NT2/D1 (cell line): ENCODE data around the gene TOPBP1.
"Not testable (repeated sequence)": the region's sequence is repeated elsewhere in the genome, so short reads cannot be mapped to it uniquely, and the experiment has no call there.

Source experiments
- SUZ12 ChIP-seq: IDR thresholded peaks from 2 replicates; pipeline ENCODE4 v1.6.1; 2011; ENCODE audit not compliant: insufficient read length, insufficient read depth; ENCODE audit errors: extremely low read depth
- YY1 ChIP-seq: IDR thresholded peaks from 2 replicates; pipeline ENCODE4 v1.6.1; 2011; ENCODE audit not compliant: insufficient read length, insufficient read depth
- ZNF274 ChIP-seq: IDR thresholded peaks from 2 replicates; pipeline ENCODE4 v1.6.1; 2011; ENCODE audit warnings: mild to moderate bottlenecking, low read depth, low read length

DNA sequence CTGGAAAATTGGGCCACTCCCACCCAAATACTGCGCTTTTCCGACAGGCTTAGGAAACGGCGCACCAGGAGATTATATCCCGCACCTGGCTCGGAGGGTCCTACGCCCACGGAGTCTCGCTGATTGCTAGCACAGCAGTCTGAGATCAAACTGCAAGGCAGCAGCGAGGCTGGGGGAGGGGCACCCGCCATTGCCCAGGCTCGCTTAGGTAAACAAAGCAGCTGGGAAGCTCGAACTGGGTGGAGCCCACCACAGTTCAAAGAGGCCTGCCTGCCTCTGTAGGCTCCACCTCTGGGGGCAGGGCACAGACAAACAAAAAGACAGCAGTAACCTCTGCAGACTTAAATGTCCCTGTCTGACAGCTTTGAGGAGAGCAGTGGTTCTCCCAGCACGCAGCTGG, 110.2 kb downstream of the TOPBP1 start:
- TF ChIP-seq ZNF274, YY1, SUZ12: not testable (repeated sequence)
